ENCODE data around the gene KCNMA1.

KCNMA1 gene

GRCh38 chr10:76918106-76918505, 719.5 kb downstream of the KCNMA1 start:
- no peak for DNase-seq (ENCODE audit: low read depth)
- TF ChIP-seq MYC (IDR thresholded peaks at IDR 0.05; ENCODE audit: low read depth, low read length), result no peak
- TF ChIP-seq MAX (IDR thresholded peaks at IDR 0.05; ENCODE audit: low read depth, low read length), result no peak
- TF ChIP-seq POLR2A (IDR thresholded peaks at IDR 0.05; ENCODE audit: extremely low read depth, insufficient read length), result no peak
- TF ChIP-seq, protein P1, sequence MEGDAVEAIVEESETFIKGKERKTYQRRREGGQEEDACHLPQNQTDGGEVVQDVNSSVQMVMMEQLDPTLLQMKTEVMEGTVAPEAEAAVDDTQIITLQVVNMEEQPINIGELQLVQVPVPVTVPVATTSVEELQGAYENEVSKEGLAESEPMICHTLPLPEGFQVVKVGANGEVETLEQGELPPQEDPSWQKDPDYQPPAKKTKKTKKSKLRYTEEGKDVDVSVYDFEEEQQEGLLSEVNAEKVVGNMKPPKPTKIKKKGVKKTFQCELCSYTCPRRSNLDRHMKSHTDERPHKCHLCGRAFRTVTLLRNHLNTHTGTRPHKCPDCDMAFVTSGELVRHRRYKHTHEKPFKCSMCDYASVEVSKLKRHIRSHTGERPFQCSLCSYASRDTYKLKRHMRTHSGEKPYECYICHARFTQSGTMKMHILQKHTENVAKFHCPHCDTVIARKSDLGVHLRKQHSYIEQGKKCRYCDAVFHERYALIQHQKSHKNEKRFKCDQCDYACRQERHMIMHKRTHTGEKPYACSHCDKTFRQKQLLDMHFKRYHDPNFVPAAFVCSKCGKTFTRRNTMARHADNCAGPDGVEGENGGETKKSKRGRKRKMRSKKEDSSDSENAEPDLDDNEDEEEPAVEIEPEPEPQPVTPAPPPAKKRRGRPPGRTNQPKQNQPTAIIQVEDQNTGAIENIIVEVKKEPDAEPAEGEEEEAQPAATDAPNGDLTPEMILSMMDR (IDR thresholded peaks at IDR 0.05; ENCODE audit: low read depth, low read length), result no peak
- H3K4me3 ChIP-seq (ENCODE audit: low read depth, low read length), result no peak overlapping the region

DNA sequence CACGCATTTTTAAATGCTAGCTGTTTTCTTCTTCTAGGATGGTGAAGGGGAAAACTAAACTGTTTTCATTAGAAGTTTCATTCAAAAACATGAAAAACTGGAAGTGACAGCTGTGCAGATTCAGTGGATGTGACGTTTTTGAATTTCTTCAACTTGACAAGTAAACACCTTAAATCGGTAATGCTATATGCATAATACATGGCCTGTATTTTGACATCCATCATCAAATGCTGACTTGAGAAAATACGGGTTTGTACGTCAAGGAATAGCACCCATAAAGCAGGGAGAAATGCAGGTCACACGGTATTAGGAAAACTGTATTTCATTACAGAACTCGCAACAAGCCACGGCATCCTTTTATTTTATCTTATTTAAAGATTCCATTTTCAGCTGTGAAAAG, 720.5 kb downstream of the KCNMA1 start:
- H3K4me3 ChIP-seq (ENCODE audit: low read depth, low read length), result no peak overlapping the region
- TF ChIP-seq, protein P1 (IDR thresholded peaks at IDR 0.05; ENCODE audit: low read depth, low read length), result no peak

DNA sequence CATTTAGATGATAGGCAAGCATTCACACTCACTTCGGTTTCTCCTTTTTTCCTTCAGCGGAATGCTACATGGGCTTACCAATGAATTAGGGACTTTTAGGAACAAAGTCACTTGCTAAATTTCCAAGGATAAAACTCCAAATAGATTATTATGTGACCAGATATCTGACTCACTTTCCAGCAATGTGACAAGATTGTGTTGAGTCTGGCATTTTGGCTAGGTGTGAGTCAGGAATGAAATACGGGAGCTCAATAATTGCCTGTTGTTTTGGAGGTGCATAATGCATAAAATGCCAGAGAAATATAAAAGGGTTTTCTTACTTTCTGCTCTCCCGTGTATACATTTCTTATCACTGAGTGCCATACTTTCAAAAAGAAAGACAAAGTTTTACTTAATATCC, 721.1 kb downstream of the KCNMA1 start:
- H3K4me3 ChIP-seq (ENCODE audit: low read depth, low read length), result no peak overlapping the region
- no peak for DNase-seq (ENCODE audit: low read depth)
- TF ChIP-seq MYC (IDR thresholded peaks at IDR 0.05; ENCODE audit: low read depth, low read length) (no peak), POLR2A (IDR thresholded peaks at IDR 0.05; ENCODE audit: extremely low read depth, insufficient read length) (no peak), MAX (IDR thresholded peaks at IDR 0.05; ENCODE audit: low read depth, low read length) (no peak)
- TF ChIP-seq, protein P1 (IDR thresholded peaks at IDR 0.05; ENCODE audit: low read depth, low read length), result no peak

More for the DNA sequence above, 720.5 kb downstream of the KCNMA1 start:
- no peak for DNase-seq (ENCODE audit: low read depth)

DNA sequence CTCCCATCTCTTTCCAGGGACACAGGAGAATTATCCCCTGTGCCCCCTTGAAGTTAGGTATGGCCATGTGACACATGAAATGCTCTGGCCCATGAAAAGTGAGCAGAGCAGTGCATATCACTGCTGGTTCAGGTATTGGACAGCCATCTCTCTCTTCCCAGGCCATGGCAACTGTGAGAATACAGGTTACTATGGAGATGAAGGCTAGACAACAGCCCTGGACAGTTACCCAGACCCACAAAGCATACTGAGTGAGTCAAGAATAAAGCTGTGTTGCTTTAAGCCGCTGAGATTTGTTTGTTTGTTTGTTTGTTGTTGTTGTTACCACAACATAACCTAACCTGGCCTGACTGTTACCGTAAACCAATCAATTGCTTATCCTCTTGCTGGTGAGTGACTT, 722.3 kb downstream of the KCNMA1 start:
- TF ChIP-seq, protein P1 (IDR thresholded peaks at IDR 0.05; ENCODE audit: low read depth, low read length), result no peak
- TF ChIP-seq MYC (IDR thresholded peaks at IDR 0.05; ENCODE audit: low read depth, low read length) (no peak), POLR2A (IDR thresholded peaks at IDR 0.05; ENCODE audit: extremely low read depth, insufficient read length) (no peak), MAX (IDR thresholded peaks at IDR 0.05; ENCODE audit: low read depth, low read length) (no peak)
- H3K4me3 ChIP-seq (ENCODE audit: low read depth, low read length), result no peak overlapping the region
- DNase-seq (ENCODE audit: low read depth), result no peak

- no peak overlapping the region for H3K4me3 ChIP-seq (ENCODE audit: low read depth, low read length)
- no peak for DNase-seq (ENCODE audit: low read depth)
- TF ChIP-seq POLR2A (IDR thresholded peaks at IDR 0.05; ENCODE audit: extremely low read depth, insufficient read length), result no peak
- TF ChIP-seq MYC (IDR thresholded peaks at IDR 0.05; ENCODE audit: low read depth, low read length), result no peak
- no peak for TF ChIP-seq MAX (IDR thresholded peaks at IDR 0.05; ENCODE audit: low read depth, low read length)
- TF ChIP-seq, protein P1 (IDR thresholded peaks at IDR 0.05; ENCODE audit: low read depth, low read length), result no peak
These were observed 726.4 kb downstream of the KCNMA1 start for GRCh38 chr10:76911184-76911583.

Data from NB4 (cell line).